Activated CD4-positive, alpha-beta T cell treated with anti-CD3 and anti-CD28 coated beads for 24 hours (primary cell): ENCODE data around the gene IKBIP.
"Not testable (repeated sequence)": the region's sequence is repeated elsewhere in the genome, so short reads cannot be mapped to it uniquely, and the experiment has no call there.

Source experiments
- DNase-seq, 2 donors: peaks; one replicate each; pipeline ENCODE4 v3.0.0-alpha.2; 2020; ENCODE audit warnings: low read depth in 2 of 2

The IKBIP gene

DNA sequence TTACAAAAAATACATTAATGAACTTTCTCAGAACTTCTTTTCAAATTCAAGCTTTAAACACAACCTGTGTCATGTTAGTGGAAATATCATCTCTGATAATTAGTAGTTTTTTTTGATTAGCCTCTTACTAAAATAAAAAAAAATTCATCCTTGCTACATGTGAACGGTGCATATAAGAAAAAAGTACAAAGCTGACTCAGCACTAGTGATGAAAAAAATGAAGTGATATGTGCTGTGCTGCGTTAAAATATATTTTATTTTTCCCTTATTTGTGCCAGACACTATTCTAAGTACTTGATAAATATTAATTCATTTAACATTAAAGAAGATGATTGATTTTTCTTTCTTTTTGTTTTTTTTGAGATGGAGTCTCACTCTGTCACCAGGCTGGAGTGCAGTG, 7.5 kb downstream of the IKBIP start:
- DNase-seq: no peak

DNA sequence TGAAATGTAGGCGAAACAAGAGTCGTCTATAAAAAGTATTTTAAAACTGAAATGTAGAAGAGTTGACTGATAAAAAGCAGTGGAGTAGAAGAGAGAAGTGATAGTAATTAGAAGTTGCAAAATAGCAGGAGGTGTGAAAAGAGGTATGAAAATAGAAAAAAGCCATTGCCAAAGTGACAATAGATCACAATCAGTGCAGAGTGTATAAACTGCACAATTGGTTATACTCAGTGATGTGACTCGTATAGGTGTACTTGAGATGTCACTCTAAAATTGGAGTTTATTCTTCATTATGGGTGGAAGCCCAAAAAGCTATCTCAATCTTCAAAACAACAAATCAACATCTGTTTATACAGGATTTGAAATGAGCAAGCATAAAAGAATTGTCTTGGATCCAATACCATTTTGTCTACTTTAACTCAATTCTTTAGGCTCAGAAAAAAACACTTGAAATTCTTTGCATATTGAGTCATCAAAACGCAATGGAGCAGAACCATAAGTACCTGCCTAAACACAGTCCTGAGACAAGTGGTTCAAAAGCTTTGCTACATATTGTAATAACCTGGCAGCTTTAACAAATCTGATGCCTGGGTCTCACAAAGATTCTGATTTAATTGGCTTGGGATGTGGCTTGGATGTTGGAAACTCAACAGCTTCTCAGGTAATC, 8.8 kb downstream of the IKBIP start:
- no peak for DNase-seq

DNA sequence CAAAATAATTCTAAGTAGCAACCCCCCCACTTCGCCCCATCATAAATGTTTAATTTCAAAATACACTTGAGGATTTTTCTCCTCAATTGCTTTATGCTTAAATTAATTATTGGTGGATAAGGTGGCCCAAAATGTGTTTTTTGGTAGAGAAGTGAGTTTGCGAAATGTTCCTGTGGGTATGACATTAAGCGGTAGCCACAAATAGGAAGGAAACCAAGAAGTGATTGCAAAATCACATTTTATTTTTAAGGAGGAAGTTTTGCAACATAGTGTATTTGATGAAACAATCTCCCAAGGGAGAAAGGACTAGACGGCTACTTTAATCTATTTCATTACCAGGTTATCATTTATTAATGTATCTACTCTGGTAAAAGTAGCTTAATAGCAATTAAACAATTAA, 25.6 kb downstream of the IKBIP start:
- no peak for DNase-seq

DNA sequence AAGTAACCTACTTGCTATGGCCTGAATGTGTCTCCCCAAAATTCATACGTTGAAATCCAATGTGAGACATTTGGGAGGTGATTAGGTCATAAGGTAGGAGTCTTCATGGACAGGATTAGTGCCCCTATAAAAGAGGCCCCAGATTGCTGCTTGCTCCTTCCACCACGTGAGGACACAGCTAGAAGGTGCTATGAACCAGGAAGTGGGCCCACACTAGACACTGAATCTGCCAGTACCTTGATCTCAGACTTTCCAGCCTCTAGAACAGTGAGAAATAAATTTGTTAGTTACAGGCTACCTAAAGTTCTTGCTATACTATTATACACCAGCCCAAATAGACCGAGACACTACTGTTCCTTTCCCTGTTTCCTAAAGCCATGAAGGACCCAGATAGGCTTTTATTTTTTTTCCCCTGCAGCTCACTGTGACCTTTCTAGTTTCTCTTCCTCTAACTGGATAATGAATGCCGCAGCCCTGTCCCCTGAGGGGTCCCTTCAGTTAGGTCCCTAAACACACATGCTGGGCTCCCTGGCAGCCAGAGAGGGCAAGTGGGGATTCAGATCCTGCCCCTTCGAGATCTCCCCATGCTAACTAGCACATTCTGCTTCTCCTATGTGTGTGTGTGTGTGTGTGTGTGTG, 31.8 kb downstream of the IKBIP start:
- DNase-seq: no peak

DNA sequence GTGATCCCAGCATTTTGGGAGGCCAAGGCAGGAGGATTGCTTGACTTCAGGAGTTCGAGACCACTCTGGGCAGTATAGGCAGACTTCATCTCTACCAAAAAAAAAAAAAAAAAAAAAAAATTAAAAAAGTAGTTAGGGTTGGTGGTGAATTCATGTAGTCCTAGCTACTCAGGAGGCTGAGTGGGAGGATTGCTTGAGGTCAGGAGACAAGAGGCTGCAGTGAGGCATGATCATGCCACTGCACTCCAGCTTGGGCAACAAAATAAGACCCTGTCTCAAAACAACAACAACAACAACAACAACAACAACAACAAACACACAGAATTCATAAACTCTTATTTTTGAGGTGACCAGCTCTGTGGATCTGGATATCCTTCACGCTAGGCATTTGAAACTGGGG, 34.0 kb downstream of the IKBIP start:
- DNase-seq: no peak

DNA sequence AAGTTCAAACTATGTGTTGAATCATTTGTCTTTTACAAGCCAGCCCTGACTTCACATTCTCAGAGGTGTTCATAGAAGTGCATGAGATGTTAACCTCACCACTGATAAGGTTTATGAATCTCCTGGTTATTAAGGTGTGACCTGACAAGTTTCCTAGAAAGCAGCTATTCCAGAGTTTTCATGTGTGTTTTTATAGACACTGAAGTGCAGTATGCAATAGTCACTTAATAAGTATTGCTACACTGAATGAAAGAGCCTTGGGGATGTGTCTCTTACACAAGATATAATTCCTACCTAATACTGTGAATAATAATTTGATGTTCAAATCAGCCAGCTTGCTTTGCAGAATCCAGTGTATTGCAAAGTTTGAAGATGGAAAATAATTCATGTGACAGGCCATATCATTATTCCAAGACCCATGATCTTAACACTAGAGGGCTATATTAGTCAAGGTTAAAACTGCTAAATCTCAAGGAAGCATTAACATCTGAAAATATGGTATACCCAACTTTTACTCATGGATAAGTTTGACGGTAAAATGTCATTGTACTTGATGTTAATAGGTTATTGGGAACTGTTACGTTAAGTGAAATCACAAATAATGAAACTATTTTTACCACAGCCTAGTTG, 38.1 kb downstream of the IKBIP start:
- DNase-seq: no peak

DNA sequence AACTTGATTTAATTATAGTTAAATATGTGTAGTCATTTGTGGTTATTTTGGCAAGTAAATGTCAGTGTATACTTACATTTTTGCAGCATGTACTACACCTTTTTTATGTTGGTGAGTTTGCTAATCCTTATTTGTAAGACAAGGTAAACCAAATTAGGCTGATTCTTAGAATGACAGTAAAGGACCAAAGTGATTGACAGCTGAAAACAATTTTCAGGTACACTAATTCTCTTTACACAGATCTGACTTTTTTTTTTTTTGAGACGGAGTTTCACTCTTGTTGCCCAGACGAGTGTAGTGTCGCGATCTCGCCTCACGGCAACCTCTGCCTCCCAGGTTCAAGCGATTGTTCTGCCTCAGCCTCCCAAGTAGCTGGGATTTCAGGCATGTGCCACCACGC, 42.7 kb downstream of the IKBIP start:
- DNase-seq: no peak

DNA sequence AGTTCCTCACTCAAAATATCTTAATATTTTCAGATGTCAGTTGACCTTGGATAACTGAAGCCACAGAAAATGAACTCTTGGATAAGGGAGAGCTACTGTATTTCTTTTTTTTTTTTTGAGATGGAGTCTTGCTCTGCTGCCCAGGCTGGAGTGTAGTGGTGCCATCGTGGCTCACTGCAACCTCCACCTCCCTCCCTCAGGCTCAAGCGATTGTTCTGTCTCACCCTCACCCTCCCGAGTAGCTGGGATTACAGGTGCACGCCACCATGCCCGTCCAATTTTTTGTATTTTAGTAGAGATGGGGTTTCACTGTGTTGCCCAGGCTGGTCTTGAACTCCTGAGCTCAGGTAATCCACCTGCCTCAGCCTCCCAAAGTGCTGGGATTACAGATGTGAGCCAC, 47.3 kb downstream of the IKBIP start:
- DNase-seq: not testable (repeated sequence)

DNA sequence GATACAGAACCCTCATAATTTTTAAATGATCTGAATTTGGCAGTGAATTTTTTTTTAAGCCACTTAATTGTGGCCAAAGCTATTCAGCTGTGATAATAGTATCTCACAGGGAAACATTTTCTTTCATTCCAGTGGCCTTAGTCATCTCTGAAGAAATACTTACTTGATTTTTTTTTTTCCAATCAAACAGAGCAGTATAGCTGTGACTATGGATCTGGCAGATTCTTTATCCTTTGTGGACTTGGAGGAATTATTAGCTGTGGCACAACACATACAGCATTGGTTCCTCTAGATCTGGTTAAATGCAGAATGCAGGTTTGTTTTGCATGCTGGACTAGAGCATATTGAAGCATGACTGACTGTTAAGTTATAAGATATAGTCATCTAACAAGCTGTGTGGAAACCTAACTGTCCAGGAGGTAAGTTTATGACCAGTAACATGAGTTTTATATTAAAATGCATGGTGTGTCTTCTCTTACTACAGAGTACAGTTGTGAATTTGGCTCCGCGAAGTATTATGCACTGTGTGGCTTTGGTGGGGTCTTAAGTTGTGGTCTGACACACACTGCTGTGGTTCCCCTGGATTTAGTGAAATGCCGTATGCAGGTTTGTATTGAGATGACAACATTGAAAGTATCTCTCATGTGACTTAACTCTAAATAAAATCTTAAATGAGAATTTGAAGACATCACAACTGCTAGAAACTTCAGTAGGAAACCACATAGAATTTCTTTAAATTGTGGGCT, 49.2 kb downstream of the IKBIP start:
- no peak for DNase-seq

DNA sequence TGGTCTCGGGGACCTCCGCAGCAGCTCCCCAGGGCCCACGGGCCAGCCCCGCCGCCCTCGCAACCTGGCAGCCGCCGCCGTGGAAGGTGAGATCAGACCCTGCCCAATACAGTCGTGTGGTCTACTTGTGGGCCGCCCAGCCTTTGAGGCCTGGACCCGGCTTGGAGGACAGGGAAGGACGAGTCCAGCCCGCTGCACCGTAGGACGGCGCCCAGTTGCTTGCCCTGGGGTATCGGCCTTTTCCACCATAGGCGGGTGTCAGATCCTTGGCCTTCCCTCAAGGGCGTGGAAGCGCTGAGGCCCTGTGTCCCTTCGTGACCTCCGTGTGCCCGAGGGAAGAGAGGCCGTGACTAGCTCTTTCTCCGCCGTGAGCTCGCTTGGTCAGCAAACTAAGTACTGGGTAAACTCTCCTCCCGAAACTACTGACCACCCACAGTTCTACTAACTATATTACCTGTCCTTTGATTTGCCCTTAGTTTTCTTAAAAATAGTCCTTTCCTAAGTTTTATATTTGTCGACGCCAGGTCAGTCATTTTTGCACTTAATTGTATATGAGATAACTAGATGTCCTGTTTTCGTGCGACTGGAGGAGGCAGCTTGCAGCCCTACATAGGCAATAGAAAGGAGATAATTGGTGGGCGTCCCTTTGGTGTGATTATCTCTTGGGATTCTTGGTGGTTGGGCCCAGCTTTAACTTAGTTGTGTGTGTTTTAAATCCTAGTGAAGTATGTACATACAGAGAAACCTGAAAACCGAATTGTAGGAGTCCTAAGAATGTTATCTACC, 50.3 kb downstream of the IKBIP start:
- DNase-seq: no peak

DNA sequence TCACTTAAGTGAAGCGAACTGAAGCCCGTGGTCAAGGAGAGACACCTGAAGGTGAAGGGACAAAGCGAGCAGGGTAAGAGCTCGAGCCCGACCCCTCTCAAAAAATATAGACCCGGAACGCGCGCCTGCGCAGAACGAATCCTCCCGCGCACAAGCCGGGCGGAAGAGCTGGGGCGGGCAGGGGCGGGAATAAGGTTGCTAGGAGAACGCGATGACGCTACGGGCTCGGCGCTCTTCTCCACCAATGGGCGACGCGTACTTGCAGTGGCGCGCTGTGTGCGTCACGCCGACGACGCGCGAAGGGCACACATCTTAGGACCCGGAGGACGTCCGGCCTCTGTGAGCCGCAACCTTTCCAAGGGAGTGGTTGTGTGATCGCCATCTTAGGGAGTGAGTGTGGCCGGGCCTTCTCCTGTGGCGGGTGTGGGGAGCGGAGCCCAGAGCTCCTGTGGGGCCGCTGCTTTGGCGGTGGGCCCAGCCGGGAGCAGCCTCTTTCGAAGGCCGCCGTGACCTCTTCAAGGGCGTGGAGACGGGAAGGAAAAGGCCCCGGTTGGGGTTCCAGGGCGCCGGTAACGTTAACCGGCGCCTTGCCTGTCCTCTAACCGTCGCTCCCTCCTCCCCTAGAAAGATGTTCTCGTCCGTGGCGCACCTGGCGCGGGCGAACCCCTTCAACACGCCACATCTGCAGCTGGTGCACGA, 51.1 kb downstream of the IKBIP start, which contains the start of gene SLC25A3:
Gene SLC25A3, plus strand, starts transcription at position 336 of the 699 bp plus-strand sequence. Its CDS starts 293 bp downstream, at position 629.
- DNase-seq: peak; percentile 87 to 92

DNA sequence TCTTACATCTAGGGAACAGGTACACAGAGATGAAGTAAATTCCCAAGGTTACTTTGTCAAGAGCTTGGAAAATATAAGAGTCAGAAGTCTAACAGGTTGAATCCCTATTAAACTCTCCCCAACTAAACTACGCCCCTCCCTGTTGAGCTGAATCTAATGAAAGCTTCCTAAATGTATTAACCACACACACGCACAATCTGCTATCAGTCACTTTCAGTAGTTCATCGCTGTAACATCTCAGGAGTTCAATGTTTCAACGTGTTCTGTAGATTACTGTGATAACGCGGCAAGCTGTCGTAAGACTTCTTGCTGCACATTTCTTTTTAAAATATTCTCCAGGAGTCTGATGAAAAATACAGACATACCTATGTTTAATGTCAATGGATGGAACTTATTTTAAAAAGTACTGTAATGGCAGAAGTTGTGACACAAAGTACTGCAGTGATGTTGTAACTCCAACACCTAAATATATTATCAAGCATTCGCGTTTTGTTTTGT, 51.7 kb downstream of the IKBIP start:
- DNase-seq: no peak

DNA sequence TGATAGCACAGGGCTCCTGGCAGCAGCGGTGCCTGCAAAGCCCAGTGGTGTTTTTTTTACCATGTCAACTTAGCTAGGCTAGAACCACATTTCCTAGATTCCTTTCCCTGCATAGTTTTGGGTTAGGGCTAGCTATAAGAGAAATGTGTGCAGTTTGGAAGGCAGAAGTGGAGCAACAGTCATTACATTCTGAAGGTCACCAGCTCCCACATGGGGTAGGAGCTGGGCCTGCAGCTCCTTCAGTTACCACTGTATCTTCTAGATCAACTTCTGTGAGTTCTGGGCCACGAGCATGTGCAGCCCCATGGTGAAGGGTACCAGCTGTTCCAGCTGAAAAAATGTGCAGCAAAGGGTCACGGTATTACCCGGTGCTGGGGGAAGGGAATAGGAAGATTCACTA, 53.4 kb downstream of the IKBIP start:
- DNase-seq: no peak

DNA sequence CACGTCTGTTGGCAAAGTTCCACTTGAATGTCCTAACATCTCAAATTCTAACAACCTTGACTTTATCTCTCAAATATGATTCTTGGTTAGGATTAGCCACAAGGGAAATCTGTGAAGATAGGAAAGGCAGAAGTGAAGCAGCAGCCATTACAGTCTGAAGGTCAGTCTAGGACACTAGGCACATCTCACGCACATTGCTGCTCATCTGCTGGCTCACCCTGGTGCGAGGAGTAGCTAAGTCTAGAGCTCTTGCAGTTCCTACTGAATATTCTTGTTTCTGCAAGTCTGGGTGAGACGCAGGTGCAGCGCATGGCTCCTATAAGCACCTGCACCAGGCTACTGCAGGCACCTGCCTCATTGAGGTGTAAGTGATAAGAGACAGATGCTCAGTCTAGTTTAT, 57.5 kb downstream of the IKBIP start:
- DNase-seq: no peak

DNA sequence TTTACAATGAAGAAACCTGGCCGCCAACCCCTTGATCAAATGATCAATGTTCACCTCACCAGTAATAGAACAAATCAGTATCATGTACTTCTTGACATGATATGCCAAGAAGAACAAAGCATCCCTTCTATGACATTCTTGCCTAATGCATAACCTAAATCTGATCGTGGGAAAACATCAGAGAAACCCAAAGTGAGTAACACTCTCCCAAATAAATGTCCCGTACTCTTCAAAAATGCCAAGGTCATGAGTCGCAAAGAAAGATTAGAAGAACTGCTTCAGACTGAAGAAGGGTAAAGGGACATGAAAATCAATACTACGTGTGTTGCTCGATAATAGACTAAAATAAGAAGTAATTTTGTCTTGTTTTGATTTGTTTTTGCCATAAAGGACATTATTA, 62.5 kb downstream of the IKBIP start:
- no peak for DNase-seq

DNA sequence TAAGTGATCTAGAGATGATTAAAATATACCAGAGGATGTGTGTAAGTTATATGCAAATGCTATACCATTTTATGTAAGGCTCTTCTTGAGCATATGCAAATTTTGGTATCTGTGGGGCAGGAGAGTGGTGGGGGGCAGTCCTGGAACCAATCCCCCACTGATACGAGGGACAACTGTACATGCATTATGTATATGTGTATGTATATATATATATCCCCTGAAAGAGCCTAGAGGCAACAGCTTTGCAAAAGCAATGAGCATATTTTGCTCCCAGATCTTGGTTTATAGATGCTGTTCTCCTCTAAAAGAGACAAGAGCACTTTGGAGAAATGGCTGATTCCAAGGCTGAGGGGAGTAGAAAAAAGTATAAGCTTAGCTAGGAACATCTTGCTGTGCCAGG, 63.5 kb downstream of the IKBIP start:
- DNase-seq: no peak

DNA sequence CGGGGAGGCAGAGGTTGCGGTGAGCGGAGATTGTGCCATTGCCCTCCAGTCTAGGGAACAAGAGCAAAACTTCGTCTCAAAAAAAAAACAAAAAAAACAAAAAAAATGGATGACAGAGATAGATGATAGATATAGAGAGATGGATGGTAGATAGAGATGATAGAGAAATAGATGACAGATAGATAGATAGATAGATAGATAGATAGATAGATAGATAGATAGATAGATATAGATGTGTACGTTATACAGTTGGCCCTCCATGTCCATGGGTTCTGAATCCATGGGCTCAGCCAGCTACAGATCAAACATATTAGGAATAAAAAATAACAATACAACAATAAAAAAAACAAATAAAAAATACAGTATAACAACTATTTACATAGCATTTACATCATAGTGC, 63.9 kb downstream of the IKBIP start:
- no peak for DNase-seq

DNA sequence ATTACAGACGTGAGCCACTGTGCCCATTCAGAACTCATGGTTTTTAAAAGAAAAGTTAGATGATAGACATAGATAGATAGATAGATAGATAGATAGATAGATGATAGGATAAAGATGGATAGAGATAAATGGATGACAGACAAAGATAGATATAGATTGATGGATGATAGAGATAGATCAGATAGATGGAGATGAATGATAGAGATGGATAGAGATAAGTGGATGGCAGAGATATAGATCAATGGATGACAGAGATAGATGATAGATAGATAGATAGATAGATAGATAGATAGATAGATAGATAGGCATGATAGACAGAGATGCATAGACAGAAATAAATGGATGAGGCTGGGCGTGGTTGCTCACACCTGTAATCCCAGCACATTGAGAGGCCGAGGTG, 64.8 kb downstream of the IKBIP start:
- no peak for DNase-seq

DNA sequence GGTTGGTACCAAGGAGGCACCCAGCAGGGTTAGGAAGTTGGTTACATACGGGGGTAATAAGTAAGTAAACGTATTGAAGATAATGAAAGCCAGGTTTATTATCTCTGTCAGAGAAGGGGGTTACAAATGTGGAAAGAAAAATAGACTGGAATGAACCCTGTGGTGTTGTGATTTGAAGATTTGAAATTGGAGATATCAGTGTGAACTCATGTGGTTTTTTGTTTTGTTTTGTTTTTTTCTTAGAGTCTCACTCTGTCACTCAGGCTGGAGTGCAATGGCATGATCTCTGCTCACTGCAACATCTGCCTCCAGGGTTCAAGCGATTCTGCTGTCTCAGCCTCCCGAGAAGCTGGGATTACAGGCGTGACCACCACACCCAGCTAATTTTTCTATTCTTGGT, 65.2 kb downstream of the IKBIP start:
- no peak for DNase-seq

DNA sequence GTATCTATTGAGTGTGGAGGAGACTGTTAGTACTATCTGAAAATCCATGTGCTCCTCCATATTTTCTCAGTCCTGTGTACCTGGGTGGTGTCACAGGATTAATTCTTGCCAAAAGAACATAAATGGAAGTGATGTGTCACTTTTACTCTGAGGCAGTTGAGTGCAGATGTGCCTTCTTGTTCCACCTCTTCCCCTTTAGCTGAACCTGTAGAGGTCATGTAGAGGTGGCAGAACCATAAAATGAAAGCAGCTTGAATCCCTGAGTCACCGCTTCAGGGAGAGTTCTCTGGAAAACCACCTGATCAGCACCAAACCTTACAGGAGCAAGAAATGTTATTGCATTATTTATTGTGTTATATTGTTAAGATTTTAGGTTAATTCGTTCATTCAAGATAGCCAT, 65.8 kb downstream of the IKBIP start:
- DNase-seq: no peak

DNA sequence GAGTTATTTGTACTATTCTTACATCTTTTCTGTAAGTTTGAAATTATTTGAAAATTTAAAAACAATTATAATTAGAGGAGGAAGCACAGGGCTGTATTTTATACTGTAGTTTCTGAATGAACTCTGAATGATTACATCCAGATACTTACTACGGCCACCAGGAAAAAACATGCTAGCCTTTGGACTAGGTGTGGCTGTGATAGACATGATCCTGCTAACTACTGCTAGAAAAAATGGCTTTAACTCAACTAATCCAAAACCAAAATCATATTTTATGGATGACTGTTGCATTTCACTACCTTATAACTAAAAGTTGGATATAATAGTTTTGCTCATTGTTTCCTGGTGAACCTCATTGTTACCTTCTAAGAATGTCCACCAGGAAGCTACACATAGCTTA, 66.2 kb downstream of the IKBIP start:
- no peak for DNase-seq
